ENCODE measurements around the gene FADS2.
"Not testable (repeated sequence)": the region's sequence is repeated elsewhere in the genome, so short reads cannot be mapped to it uniquely, and the experiment has no call there.

FADS2 gene

GRCh38 chr11:61874853-61875252 is 46.8 kb downstream of the FADS2 start:
- no peak overlapping the region for H3K4me3 ChIP-seq (ENCODE audit: insufficient read depth, low read depth, low read length, poor library complexity, severe bottlenecking)
- H3K9me3 ChIP-seq (ENCODE audit: control insufficient read depth, low read length), result no peaks in the 10 kb centered on the region
- H3K4me1 ChIP-seq (ENCODE audit: control insufficient read depth, insufficient read depth, low read length, poor library complexity, severe bottlenecking), result peaks cover 8% of the 10 kb centered on the region
- H3K27me3 ChIP-seq (replicated peaks; ENCODE audit: control insufficient read depth, insufficient read depth, low read length, poor library complexity, severe bottlenecking), result no peaks in the 10 kb centered on the region
- no peak overlapping the region for H3K27ac ChIP-seq (ENCODE audit: insufficient read depth, low read length, poor library complexity, severe bottlenecking)
- no peaks in the 10 kb centered on the region for H3K36me3 ChIP-seq (ENCODE audit: control insufficient read depth, insufficient read depth, low read length)
- no peak for DNase-seq

- Histone ChIP-seq H3K4me3 (ENCODE audit: insufficient read depth, low read depth, low read length, poor library complexity, severe bottlenecking) (no peak overlapping the region), H3K4me1 (ENCODE audit: control insufficient read depth, insufficient read depth, low read length, poor library complexity, severe bottlenecking) (peaks cover 8% of the 10 kb centered on the region), H3K27me3 (replicated peaks; ENCODE audit: control insufficient read depth, insufficient read depth, low read length, poor library complexity, severe bottlenecking) (no peaks in the 10 kb centered on the region), H3K27ac (ENCODE audit: insufficient read depth, low read length, poor library complexity, severe bottlenecking) (no peak overlapping the region), H3K36me3 (ENCODE audit: control insufficient read depth, insufficient read depth, low read length) (no peaks in the 10 kb centered on the region), H3K9me3 (ENCODE audit: control insufficient read depth, low read length) (no peaks in the 10 kb centered on the region)
- DNase-seq, result no peak
Observed at GRCh38 chr11:61875698-61876097, 47.6 kb downstream of the FADS2 start.

DNA sequence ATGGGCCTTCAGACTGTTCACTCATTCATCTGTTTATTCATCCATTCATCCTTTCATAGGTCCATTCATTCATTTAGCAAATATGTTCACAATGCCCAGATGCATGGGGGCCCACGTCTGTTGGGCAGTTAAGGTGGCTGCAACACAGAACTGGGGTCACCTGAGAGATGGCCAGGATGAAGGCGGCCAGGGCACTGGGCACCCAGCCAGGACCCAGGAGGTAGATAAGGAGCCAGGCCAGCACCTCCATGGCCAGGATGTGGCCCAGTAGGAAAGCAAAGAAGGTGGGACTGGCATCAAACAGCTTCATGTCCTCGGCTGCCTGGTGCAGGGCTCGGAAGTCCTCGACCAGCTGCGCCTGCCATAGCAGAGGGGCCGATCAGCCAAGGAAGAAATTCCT is 51.1 kb downstream of the FADS2 start:
- Histone ChIP-seq H3K4me3 (ENCODE audit: insufficient read depth, low read depth, low read length, poor library complexity, severe bottlenecking) (no peak overlapping the region), H3K4me1 (ENCODE audit: control insufficient read depth, insufficient read depth, low read length, poor library complexity, severe bottlenecking) (no peaks in the 10 kb centered on the region), H3K27me3 (replicated peaks; ENCODE audit: control insufficient read depth, insufficient read depth, low read length, poor library complexity, severe bottlenecking) (no peaks in the 10 kb centered on the region), H3K36me3 (ENCODE audit: control insufficient read depth, insufficient read depth, low read length) (no peaks in the 10 kb centered on the region), H3K9me3 (ENCODE audit: control insufficient read depth, low read length) (no peaks in the 10 kb centered on the region), H3K27ac (ENCODE audit: insufficient read depth, low read length, poor library complexity, severe bottlenecking) (no peak overlapping the region)
- DNase-seq, result no peak

GRCh38 chr11:61880031-61880430 is 51.9 kb downstream of the FADS2 start:
- DNase-seq, result no peak
- no peaks in the 10 kb centered on the region for H3K4me1 ChIP-seq (ENCODE audit: control insufficient read depth, insufficient read depth, low read length, poor library complexity, severe bottlenecking)
- no peak overlapping the region for H3K27ac ChIP-seq (ENCODE audit: insufficient read depth, low read length, poor library complexity, severe bottlenecking)
- no peaks in the 10 kb centered on the region for H3K36me3 ChIP-seq (ENCODE audit: control insufficient read depth, insufficient read depth, low read length)
- H3K27me3 ChIP-seq (replicated peaks; ENCODE audit: control insufficient read depth, insufficient read depth, low read length, poor library complexity, severe bottlenecking), result no peaks in the 10 kb centered on the region
- H3K9me3 ChIP-seq (ENCODE audit: control insufficient read depth, low read length), result no peaks in the 10 kb centered on the region
- H3K4me3 ChIP-seq (ENCODE audit: insufficient read depth, low read depth, low read length, poor library complexity, severe bottlenecking), result no peak overlapping the region

GRCh38 chr11:61880454-61880853 is 52.4 kb downstream of the FADS2 start:
- no peaks in the 10 kb centered on the region for H3K4me1 ChIP-seq (ENCODE audit: control insufficient read depth, insufficient read depth, low read length, poor library complexity, severe bottlenecking)
- H3K36me3 ChIP-seq (ENCODE audit: control insufficient read depth, insufficient read depth, low read length), result no peaks in the 10 kb centered on the region
- DNase-seq, result no peak
- no peak overlapping the region for H3K4me3 ChIP-seq (ENCODE audit: insufficient read depth, low read depth, low read length, poor library complexity, severe bottlenecking)
- H3K27me3 ChIP-seq (replicated peaks; ENCODE audit: control insufficient read depth, insufficient read depth, low read length, poor library complexity, severe bottlenecking), result no peaks in the 10 kb centered on the region
- no peaks in the 10 kb centered on the region for H3K9me3 ChIP-seq (ENCODE audit: control insufficient read depth, low read length)
- H3K27ac ChIP-seq (ENCODE audit: insufficient read depth, low read length, poor library complexity, severe bottlenecking), result no peak overlapping the region

DNA sequence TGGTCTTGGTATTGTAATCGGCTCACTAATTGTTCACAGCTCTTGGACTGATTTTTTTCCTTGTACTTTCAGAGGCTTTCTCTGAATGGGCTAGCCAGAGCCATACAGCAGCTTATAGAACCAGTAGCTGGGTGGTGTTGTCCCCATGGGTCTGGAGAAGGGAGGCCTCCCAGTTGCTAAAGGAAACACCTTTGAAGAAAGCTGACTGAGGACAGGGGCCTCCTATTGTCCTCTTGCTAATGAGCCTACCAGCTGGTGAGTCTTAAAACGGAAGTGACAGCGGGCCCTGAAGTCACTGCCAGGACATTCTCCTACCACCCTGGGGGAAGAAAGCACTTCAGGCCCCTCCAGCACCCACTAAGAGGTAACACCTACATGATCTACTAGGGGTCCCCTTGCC is 53.3 kb downstream of the FADS2 start:
- H3K4me1 ChIP-seq (ENCODE audit: control insufficient read depth, insufficient read depth, low read length, poor library complexity, severe bottlenecking), result no peaks in the 10 kb centered on the region
- H3K27ac ChIP-seq (ENCODE audit: insufficient read depth, low read length, poor library complexity, severe bottlenecking), result no peak overlapping the region
- DNase-seq, result no peak
- no peaks in the 10 kb centered on the region for H3K9me3 ChIP-seq (ENCODE audit: control insufficient read depth, low read length)
- no peaks in the 10 kb centered on the region for H3K36me3 ChIP-seq (ENCODE audit: control insufficient read depth, insufficient read depth, low read length)
- H3K4me3 ChIP-seq (ENCODE audit: insufficient read depth, low read depth, low read length, poor library complexity, severe bottlenecking), result no peak overlapping the region
- no peaks in the 10 kb centered on the region for H3K27me3 ChIP-seq (replicated peaks; ENCODE audit: control insufficient read depth, insufficient read depth, low read length, poor library complexity, severe bottlenecking)

DNA sequence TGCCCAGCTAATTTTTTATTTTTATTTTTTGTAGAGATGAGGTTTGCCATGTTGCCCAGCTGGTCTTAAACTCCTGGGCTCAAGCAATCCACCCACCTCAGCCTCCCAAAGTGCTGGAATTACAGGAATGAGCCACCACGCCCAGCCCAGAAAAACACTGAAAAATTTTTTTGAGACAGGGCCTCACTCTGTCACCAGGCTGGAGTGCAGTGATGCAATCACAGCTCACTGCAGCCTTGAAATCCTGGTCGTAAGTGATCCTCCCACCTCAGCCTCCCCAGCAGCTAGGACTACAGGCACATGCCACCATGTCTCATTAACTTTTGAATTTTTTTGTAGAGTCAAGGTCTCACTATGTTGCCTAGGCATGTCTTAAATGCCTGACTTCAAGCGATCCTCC is 54.2 kb downstream of the FADS2 start:
- H3K4me3 ChIP-seq (ENCODE audit: insufficient read depth, low read depth, low read length, poor library complexity, severe bottlenecking); H3K27ac ChIP-seq (ENCODE audit: insufficient read depth, low read length, poor library complexity, severe bottlenecking); H3K36me3 ChIP-seq (ENCODE audit: control insufficient read depth, insufficient read depth, low read length); H3K9me3 ChIP-seq (ENCODE audit: control insufficient read depth, low read length); H3K4me1 ChIP-seq (ENCODE audit: control insufficient read depth, insufficient read depth, low read length, poor library complexity, severe bottlenecking); H3K27me3 ChIP-seq (replicated peaks; ENCODE audit: control insufficient read depth, insufficient read depth, low read length, poor library complexity, severe bottlenecking); DNase-seq: not testable (repeated sequence)

DNA sequence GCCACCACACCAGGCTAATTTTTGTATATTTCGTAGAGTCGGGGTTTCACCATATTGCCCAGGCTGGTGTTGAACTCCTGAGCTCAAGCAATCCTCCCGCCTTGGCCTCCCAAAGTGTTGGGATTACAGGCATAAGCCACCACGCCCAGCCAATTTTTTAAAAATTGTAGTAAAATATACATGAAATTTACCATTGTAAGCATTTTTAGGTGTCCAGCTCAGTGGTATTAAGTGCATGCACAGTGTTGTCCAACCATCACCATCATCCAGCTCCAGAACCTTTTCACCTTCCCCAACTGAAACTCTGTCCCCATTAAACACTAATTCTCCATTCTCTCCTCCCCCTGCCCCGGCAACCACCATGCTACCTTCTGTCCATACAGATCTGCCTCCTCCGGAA is 54.8 kb downstream of the FADS2 start:
- Histone ChIP-seq H3K9me3 (ENCODE audit: control insufficient read depth, low read length) (no peaks in the 10 kb centered on the region), H3K4me1 (ENCODE audit: control insufficient read depth, insufficient read depth, low read length, poor library complexity, severe bottlenecking) (no peaks in the 10 kb centered on the region), H3K27me3 (replicated peaks; ENCODE audit: control insufficient read depth, insufficient read depth, low read length, poor library complexity, severe bottlenecking) (no peaks in the 10 kb centered on the region), H3K36me3 (ENCODE audit: control insufficient read depth, insufficient read depth, low read length) (no peaks in the 10 kb centered on the region), H3K27ac (ENCODE audit: insufficient read depth, low read length, poor library complexity, severe bottlenecking) (no peak overlapping the region), H3K4me3 (ENCODE audit: insufficient read depth, low read depth, low read length, poor library complexity, severe bottlenecking) (no peak overlapping the region)
- DNase-seq, result no peak

- no peaks in the 10 kb centered on the region for H3K9me3 ChIP-seq (ENCODE audit: control insufficient read depth, low read length)
- no peak for DNase-seq
- H3K4me1 ChIP-seq (ENCODE audit: control insufficient read depth, insufficient read depth, low read length, poor library complexity, severe bottlenecking), result no peaks in the 10 kb centered on the region
- H3K4me3 ChIP-seq (ENCODE audit: insufficient read depth, low read depth, low read length, poor library complexity, severe bottlenecking), result no peak overlapping the region
- no peaks in the 10 kb centered on the region for H3K36me3 ChIP-seq (ENCODE audit: control insufficient read depth, insufficient read depth, low read length)
- H3K27me3 ChIP-seq (replicated peaks; ENCODE audit: control insufficient read depth, insufficient read depth, low read length, poor library complexity, severe bottlenecking), result no peaks in the 10 kb centered on the region
- H3K27ac ChIP-seq (ENCODE audit: insufficient read depth, low read length, poor library complexity, severe bottlenecking), result no peak overlapping the region
Observed at GRCh38 chr11:61883327-61883726, 55.2 kb downstream of the FADS2 start.

DNA sequence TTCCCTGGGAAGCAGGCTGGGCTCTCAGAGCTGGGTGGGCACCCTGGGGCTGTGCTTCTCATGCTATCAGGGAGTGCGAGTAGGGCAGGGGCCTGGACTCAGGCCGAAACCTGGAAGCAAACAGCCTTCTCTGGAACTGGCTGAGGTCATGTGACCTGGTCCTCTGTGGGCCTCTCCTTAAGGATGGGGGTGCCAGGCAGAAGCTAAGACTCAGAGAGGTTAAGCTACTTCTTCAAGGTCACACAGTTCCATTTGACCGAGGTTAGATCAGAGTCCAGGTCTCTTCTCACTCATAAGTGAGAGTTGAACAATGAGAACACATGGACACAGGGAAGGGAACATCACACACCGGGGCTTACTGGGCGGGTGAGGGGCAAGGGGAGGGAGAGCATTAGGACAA is 55.8 kb downstream of the FADS2 start:
- Histone ChIP-seq H3K4me1 (ENCODE audit: control insufficient read depth, insufficient read depth, low read length, poor library complexity, severe bottlenecking) (no peaks in the 10 kb centered on the region), H3K27me3 (replicated peaks; ENCODE audit: control insufficient read depth, insufficient read depth, low read length, poor library complexity, severe bottlenecking) (no peaks in the 10 kb centered on the region), H3K36me3 (ENCODE audit: control insufficient read depth, insufficient read depth, low read length) (no peaks in the 10 kb centered on the region), H3K4me3 (ENCODE audit: insufficient read depth, low read depth, low read length, poor library complexity, severe bottlenecking) (no peak overlapping the region), H3K9me3 (ENCODE audit: control insufficient read depth, low read length) (no peaks in the 10 kb centered on the region), H3K27ac (ENCODE audit: insufficient read depth, low read length, poor library complexity, severe bottlenecking) (no peak overlapping the region)
- no peak for DNase-seq
